SU-DHL-6 (cell line): ENCODE data around the gene XRCC1.

Experiments
- H2AFZ ChIP-seq: fragments of 200-600 bp; sonication (generic); 2 replicates; pipeline ENCODE4 v1.6.1; 2014; ENCODE audit warnings: low read depth, mild to moderate bottlenecking, moderate library complexity, mixed read lengths, antibody characterized with exemption, low read length; ENCODE audit not compliant: severe bottlenecking
- H3F3A ChIP-seq: fragments of 200-600 bp; shearing (Covaris generic); 2 replicates; pipeline ENCODE4 v1.6.0; 2016; ENCODE audit warnings: antibody characterized with exemption, mild to moderate bottlenecking; ENCODE audit not compliant: insufficient read depth
- H3K27ac ChIP-seq: fragments of 200-600 bp; sonication (generic); 2 replicates; pipeline ENCODE4 v1.5.1; 2016; ENCODE audit warnings: low read depth, mild to moderate bottlenecking, low read length, moderate library complexity, mixed read lengths
- H3K27me3 ChIP-seq: fragments of 200-600 bp; sonication (generic), shearing (Covaris generic); 2 replicates; pipeline ENCODE4 v1.6.0; 2014; ENCODE audit warnings: mild to moderate bottlenecking, low read length
- H3K36me3 ChIP-seq: fragments of 200-600 bp; sonication (generic); 2 replicates; pipeline ENCODE4 v1.6.1; 2014; ENCODE audit warnings: mild to moderate bottlenecking, low read length, mixed read lengths
- H3K4me2 ChIP-seq: fragments of 300-600, 200-600 bp; shearing (Covaris generic), sonication (generic); 2 replicates; pipeline ENCODE4 v1.6.0; 2014; ENCODE audit warnings: low read length, low read depth, mild to moderate bottlenecking; ENCODE audit not compliant: poor library complexity, severe bottlenecking
- H3K4me3 ChIP-seq: fragments of 200-600 bp; sonication (generic); 2 replicates; pipeline ENCODE4 v1.5.1; 2014; ENCODE audit warnings: antibody characterized with exemption, low read length, mild to moderate bottlenecking, mixed read lengths; ENCODE audit not compliant: insufficient read depth, poor library complexity, severe bottlenecking
- H3K79me2 ChIP-seq: fragments of 200-600 bp; sonication (generic); 2 replicates; pipeline ENCODE4 v1.6.1; 2014; ENCODE audit warnings: mild to moderate bottlenecking, low read length, moderate library complexity; ENCODE audit not compliant: insufficient read depth
- H3K9ac ChIP-seq: fragments of 200-600 bp; sonication (generic); 2 replicates; pipeline ENCODE4 v1.7.0; 2014; ENCODE audit warnings: mild to moderate bottlenecking, low read length
- H3K9me2 ChIP-seq: fragments of 200-600 bp; sonication (generic); replicated peaks from 2 replicates; pipeline ENCODE4 v1.6.1; 2014; ENCODE audit warnings: low read length; ENCODE audit not compliant: insufficient read depth
- H3K9me3 ChIP-seq: fragments of 200-600 bp; sonication (generic); 2 replicates; pipeline ENCODE4 v1.6.1; 2014; ENCODE audit warnings: low read length, mixed read lengths; ENCODE audit not compliant: insufficient read depth
- H4K20me1 ChIP-seq: fragments of 200-600 bp; sonication (generic); 2 replicates; pipeline ENCODE4 v1.6.1; 2014; ENCODE audit warnings: low read depth, mild to moderate bottlenecking, antibody characterized with exemption, low read length, moderate library complexity, mixed read lengths
- EZH2phosphoT487 ChIP-seq: fragments of 200-600 bp; sonication (generic), shearing (Covaris generic); conservative IDR thresholded peaks from 2 replicates; pipeline ENCODE4 v1.6.1; 2018; ENCODE audit warnings: mild to moderate bottlenecking, antibody characterized with exemption, low read length, moderate library complexity, mixed read lengths
- TF ChIP-seq, protein P1 (sequence below): fragments of 200-600 bp; sonication (generic); IDR thresholded peaks from one replicate; pipeline ENCODE4 v1.5.1; 2017; ENCODE audit warnings: antibody characterized with exemption, mild to moderate bottlenecking, low read length, moderate library complexity; ENCODE audit not compliant: insufficient read depth, poor library complexity, severe bottlenecking

XRCC1 gene

DNA sequence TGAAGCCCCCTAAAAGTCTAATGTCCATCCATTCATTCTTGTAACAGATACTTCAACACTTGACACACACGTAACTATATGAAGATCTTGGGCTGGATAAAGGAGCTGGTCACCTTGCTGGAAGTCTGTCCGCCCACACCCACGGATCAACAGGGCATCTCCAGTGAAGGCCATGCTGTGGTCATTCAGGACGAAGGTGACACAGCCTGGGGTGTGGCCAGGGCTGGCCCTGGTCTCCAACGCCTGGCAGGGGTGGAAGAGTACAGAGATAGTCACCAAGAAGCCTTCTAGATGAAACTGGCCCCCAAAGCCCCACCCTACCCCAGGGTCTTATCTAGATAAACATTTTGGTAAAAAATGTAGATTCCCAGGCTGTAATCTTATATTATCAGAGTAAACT, 64.0 kb downstream of the XRCC1 start:
- no peak overlapping the region for H2AFZ ChIP-seq
- H3F3A ChIP-seq = no peaks in the 10 kb centered on the region
- H3K27ac ChIP-seq = no peak overlapping the region
- no peak overlapping the region for H3K4me3 ChIP-seq
- H3K27me3 ChIP-seq = no peaks in the 10 kb centered on the region
- TF ChIP-seq EZH2phosphoT487 = no peak
- TF ChIP-seq, protein P1, sequence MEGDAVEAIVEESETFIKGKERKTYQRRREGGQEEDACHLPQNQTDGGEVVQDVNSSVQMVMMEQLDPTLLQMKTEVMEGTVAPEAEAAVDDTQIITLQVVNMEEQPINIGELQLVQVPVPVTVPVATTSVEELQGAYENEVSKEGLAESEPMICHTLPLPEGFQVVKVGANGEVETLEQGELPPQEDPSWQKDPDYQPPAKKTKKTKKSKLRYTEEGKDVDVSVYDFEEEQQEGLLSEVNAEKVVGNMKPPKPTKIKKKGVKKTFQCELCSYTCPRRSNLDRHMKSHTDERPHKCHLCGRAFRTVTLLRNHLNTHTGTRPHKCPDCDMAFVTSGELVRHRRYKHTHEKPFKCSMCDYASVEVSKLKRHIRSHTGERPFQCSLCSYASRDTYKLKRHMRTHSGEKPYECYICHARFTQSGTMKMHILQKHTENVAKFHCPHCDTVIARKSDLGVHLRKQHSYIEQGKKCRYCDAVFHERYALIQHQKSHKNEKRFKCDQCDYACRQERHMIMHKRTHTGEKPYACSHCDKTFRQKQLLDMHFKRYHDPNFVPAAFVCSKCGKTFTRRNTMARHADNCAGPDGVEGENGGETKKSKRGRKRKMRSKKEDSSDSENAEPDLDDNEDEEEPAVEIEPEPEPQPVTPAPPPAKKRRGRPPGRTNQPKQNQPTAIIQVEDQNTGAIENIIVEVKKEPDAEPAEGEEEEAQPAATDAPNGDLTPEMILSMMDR = no peak
- H3K36me3 ChIP-seq = no peaks in the 10 kb centered on the region
- H3K4me2 ChIP-seq = no peak overlapping the region
- H3K9ac ChIP-seq = no peak overlapping the region
- no peaks in the 10 kb centered on the region for H3K9me3 ChIP-seq
- H3K9me2 ChIP-seq = no peaks in the 10 kb centered on the region
- H3K79me2 ChIP-seq = no peaks in the 10 kb centered on the region
- H4K20me1 ChIP-seq = no peaks in the 10 kb centered on the region

DNA sequence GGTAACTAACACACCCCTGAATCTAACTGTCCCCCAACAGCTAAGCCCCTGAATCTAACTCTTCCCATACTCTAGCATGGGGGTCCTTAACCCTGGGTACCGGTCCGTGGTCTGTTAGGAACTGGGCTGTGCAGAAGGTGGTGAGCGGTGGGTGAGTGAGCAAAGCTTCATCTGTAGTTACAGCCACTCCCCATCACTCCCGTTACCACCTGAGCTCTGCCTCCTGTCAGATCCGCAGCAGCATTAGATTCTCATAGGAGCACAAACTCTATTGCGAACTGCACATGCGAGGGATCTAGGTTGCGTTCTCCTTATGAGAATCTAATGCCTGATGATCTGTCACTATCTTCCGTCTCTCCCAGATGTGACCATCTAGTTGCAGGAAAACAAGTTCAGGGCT, 64.6 kb downstream of the XRCC1 start:
- no peaks in the 10 kb centered on the region for H4K20me1 ChIP-seq
- no peak overlapping the region for H3K27ac ChIP-seq
- H3K9ac ChIP-seq = no peak overlapping the region
- no peak overlapping the region for H3K4me3 ChIP-seq
- H2AFZ ChIP-seq = no peak overlapping the region
- no peaks in the 10 kb centered on the region for H3K9me3 ChIP-seq
- no peaks in the 10 kb centered on the region for H3K79me2 ChIP-seq
- no peaks in the 10 kb centered on the region for H3K27me3 ChIP-seq
- TF ChIP-seq, protein P1 = no peak
- TF ChIP-seq EZH2phosphoT487 = no peak
- no peaks in the 10 kb centered on the region for H3F3A ChIP-seq
- H3K9me2 ChIP-seq = no peaks in the 10 kb centered on the region
- no peaks in the 10 kb centered on the region for H3K36me3 ChIP-seq
- H3K4me2 ChIP-seq = no peak overlapping the region

DNA sequence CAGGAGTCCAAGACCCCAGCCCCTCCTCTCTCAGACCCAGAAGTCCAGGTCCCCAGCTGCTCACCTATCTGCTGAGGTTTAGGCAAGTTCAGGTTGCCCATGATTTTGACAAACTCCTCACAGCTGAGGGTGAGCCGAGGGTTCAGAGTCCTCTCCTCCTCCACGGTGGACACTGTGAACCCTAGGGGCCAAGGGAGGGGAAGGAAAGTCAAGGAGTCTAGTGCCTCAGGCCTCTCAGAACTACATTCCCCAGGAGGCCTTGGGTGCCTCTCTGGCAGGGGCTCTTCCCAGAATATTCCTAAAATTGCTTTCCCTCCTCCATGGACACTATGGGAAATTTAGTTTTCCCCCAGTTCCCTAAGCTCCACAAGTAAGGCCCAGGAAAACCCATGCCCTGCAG, 67.4 kb downstream of the XRCC1 start:
- no peak overlapping the region for H3K9ac ChIP-seq
- H3K4me2 ChIP-seq = no peak overlapping the region
- H2AFZ ChIP-seq = no peak overlapping the region
- H3K27ac ChIP-seq = no peak overlapping the region
- TF ChIP-seq, protein P1 = no peak
- TF ChIP-seq EZH2phosphoT487 = no peak
- no peaks in the 10 kb centered on the region for H4K20me1 ChIP-seq
- 0 out of 2 replicates have a peak, but pooled peaks cover 3% of the 10 kb centered on the region for H3F3A ChIP-seq
- no peaks in the 10 kb centered on the region for H3K9me3 ChIP-seq
- H3K4me3 ChIP-seq = no peak overlapping the region
- no peaks in the 10 kb centered on the region for H3K9me2 ChIP-seq
- H3K36me3 ChIP-seq = no peaks in the 10 kb centered on the region
- no peaks in the 10 kb centered on the region for H3K27me3 ChIP-seq
- no peaks in the 10 kb centered on the region for H3K79me2 ChIP-seq
